Activated CD4-positive, alpha-beta T cell treated with anti-CD3 and anti-CD28 coated beads for 48 hours (primary cell): Measurements from ENCODE around the gene MAPK1IP1L.

Source experiments
- DNase-seq: peaks from one replicate; pipeline ENCODE4 v3.0.0-alpha.2; 2020

MAPK1IP1L gene

GRCh38 chr14:55098561-55098898 is 47.1 kb downstream of the MAPK1IP1L start:
- no peak for DNase-seq

- DNase-seq, result no peak
Observed at GRCh38 chr14:55099756-55100155, 48.3 kb downstream of the MAPK1IP1L start.

- DNase-seq, result no peak
Observed at GRCh38 chr14:55101698-55102097, 50.3 kb downstream of the MAPK1IP1L start.

- DNase-seq, result peak; percentile 54
Observed at GRCh38 chr14:55102141-55102621, 50.7 kb downstream of the MAPK1IP1L start.

- peak; percentile 61 for DNase-seq
Observed at GRCh38 chr14:55103005-55103640, 51.7 kb downstream of the MAPK1IP1L start.

- no peak for DNase-seq
Observed at GRCh38 chr14:55103971-55104954, 52.8 kb downstream of the MAPK1IP1L start.

- no peak for DNase-seq
Observed at GRCh38 chr14:55105991-55106390, 54.5 kb downstream of the MAPK1IP1L start.

- DNase-seq, result peak; percentile 50
Observed at GRCh38 chr14:55107766-55108554, 56.5 kb downstream of the MAPK1IP1L start.

GRCh38 chr14:55109836-55110235 is 58.4 kb downstream of the MAPK1IP1L start:
- DNase-seq, result no peak

- DNase-seq, result no peak
Observed at GRCh38 chr14:55111122-55111708, 59.8 kb downstream of the MAPK1IP1L start.

- no peak for DNase-seq
Observed at GRCh38 chr14:55114720-55115119, 63.3 kb downstream of the MAPK1IP1L start.

- no peak for DNase-seq
Observed at GRCh38 chr14:55115460-55115859, 64.0 kb downstream of the MAPK1IP1L start.

GRCh38 chr14:55115861-55116245 is 64.4 kb downstream of the MAPK1IP1L start:
- no peak for DNase-seq

GRCh38 chr14:55116246-55117030 is 65.0 kb downstream of the MAPK1IP1L start:
- DNase-seq, result no peak

- DNase-seq, result no peak
Observed at GRCh38 chr14:55117803-55118441, 66.5 kb downstream of the MAPK1IP1L start.

- DNase-seq, result no peak
Observed at GRCh38 chr14:55118761-55119160, 67.3 kb downstream of the MAPK1IP1L start.
